GM18870 (cell line): ENCODE measurements around the gene GIMD1.
"Not testable (repeated sequence)": the region's sequence is repeated elsewhere in the genome, so short reads cannot be mapped to it uniquely, and the experiment has no call there.

Source experiments
- ATAC-seq: cut with Tn5 transposase; IDR thresholded peaks from one replicate; pipeline ENCODE4 v1.9.1; 2021; ENCODE audit warnings: moderate library complexity; ENCODE audit not compliant: unreplicated experiment

The GIMD1 gene

GRCh38 chr4:106353786-106354185 is 14.8 kb downstream of the GIMD1 start:
- no peak for ATAC-seq

- no peak for ATAC-seq
Observed at GRCh38 chr4:106351016-106351415, 17.6 kb downstream of the GIMD1 start.

DNA sequence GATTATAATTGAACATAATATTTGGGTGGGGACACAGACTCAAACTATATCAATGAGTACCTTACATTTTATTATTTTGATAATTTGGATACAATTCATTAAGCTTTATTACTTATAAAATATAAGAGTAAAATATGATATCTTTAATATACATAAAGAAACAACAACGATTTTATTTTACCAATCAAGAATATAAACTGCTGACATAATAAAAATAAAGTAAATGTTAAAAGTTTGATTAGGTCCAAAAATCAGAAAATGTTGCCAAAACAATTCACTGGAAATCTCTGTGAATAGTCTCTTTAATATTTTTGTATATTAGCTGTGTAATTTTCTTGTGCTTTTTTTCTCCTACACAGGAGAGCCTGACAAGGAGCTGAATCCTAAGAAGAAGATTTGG is 21.4 kb downstream of the GIMD1 start:
- ATAC-seq = no peak

GRCh38 chr4:106344647-106344970 is 24.0 kb downstream of the GIMD1 start:
- no peak for ATAC-seq

GRCh38 chr4:106343865-106344646 is 24.5 kb downstream of the GIMD1 start:
- ATAC-seq = no peak

- no peak for ATAC-seq
Observed at GRCh38 chr4:106340774-106341173, 27.8 kb downstream of the GIMD1 start.

DNA sequence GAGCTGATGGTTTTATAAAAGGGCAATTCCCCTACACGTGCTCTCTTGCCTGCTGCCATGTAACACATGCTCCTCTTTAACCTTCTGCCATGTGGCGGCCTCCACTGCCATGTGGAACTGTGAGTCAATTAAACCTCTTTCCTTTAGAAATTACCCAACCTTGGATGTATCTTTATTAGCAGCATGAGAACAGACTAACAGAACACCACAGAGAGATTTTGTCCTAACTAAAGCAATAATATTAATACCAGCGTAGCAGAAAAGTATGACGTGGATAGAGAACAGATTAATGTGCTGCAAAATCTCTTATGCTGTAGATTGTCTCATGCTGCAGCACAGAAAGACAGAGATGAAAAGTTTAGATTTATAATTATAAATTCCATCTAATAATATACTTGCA is 29.1 kb downstream of the GIMD1 start:
- no peak for ATAC-seq

- no peak for ATAC-seq
Observed at GRCh38 chr4:106338671-106339070, 29.9 kb downstream of the GIMD1 start.

DNA sequence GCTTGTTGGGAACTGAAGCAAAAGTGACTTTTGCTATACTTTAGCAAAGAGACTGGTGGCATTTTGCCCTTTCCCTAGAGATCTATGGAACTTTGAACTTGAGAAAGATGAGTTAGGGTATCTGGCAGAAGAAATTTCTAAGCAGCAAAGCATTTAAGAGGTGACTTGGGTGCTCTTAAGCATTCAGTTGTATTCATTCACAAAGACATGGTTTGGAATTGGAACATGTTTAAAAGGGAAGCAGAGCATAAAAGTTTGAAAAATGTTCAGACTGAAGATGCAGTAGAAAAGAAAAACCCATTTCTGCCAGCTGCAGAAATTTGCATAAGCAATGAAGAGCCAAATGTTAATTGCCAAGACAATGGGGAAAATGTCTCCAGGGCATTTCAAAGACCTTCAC is 30.7 kb downstream of the GIMD1 start:
- ATAC-seq = no peak

GRCh38 chr4:106336618-106337017 is 32.0 kb downstream of the GIMD1 start:
- ATAC-seq = no peak

- ATAC-seq = no peak
Observed at GRCh38 chr4:106334741-106335470, 33.7 kb downstream of the GIMD1 start.

GRCh38 chr4:106333186-106333585 is 35.4 kb downstream of the GIMD1 start:
- no peak for ATAC-seq

- ATAC-seq = peak; percentile 80
Observed at GRCh38 chr4:106329041-106329618, 39.4 kb downstream of the GIMD1 start.

DNA sequence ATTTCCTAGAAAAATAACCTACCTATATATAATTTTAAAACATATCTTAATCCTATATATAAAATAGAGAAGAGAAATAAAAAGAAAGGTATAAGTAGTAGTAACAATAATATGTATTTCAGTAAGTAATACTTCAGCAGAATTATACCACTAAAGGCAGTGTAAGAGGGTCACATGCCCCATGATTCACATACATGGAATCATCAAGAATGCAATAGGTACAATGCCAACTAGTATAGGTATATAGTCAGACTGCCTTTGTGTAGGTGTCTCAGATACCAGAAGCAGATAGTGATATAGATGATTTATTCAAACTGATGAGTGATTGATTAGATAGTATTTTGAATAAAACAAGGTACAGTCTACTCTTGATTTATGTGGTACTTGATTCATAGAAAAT is 42.8 kb downstream of the GIMD1 start:
- no peak for ATAC-seq

DNA sequence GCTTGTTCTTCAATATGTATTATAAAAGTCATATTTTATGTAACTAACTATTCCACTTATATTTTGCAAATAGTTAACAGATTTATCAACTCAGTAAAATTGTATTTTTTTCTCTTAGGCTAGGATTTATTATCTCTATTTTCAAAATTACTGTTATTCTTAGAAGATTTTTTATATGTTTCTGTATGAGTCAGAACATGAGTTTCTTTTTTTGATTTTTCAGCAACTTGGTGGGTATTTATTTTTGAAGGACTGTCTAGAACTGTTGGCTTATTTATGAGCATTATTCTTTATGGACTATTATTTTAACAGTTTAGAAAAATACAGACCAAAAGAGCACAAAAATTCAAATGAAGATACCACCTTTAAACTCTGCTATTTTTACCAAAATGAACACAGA is 45.5 kb downstream of the GIMD1 start:
- ATAC-seq = no peak

GRCh38 chr4:106321814-106322213 is 46.8 kb downstream of the GIMD1 start:
- not testable (repeated sequence) for ATAC-seq

DNA sequence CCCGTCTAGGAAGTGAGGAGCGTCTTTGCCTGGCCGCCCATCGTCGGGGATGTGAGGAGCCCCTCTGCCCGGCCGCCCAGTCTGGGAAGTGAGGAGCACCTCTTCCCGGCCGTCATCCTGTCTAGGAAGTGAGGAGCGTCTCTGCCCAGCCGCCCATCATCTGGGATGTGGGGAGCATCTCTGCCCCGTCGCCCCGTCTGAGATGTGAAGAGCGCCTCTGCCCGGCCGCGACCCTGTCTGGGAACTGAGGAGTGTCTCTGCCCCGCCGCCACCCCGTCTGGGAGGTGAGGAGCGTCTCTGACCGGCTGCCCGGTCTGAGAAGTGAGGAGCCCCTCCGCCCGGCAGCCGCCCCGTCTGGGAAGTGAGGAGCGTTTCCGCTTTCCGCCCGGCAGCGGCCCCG is 47.4 kb downstream of the GIMD1 start:
- ATAC-seq = not testable (repeated sequence)

DNA sequence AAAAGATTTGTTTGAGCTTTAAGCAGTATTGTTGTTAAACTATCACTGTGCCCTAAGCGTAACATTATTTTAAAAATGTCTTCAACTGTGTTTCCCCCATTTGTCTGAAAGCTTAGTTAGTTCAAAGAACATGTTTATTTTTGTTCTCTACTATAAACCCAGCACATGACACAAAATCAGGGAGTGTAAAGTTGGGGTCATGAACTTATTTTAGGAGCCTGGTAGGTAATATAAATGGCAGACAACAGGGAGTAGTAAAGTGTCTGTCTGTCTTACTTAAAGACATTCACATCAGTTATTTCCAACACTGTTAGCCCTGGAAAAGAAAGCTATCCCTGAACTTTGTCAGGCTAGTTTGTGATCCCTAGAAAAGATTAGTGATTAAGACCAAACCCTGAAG is 48.3 kb downstream of the GIMD1 start:
- ATAC-seq = no peak

DNA sequence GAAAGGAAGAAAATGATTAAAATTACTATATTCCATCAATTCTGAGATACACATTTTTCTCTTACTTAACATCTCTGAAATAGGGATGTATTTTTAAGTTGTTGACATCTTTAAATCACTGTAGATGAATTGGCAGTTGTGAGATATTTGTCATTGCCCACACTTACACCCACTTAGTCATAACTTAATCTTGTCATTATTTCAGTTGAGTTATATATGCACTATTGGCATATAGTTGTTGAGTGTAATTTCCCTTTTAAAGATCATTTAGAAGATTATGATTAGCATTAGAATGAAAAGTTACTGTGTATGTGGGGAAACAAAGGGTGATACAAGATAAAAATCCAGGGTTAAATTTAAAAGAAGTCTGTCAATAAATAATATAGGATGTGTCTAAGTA is 50.1 kb downstream of the GIMD1 start:
- no peak for ATAC-seq

DNA sequence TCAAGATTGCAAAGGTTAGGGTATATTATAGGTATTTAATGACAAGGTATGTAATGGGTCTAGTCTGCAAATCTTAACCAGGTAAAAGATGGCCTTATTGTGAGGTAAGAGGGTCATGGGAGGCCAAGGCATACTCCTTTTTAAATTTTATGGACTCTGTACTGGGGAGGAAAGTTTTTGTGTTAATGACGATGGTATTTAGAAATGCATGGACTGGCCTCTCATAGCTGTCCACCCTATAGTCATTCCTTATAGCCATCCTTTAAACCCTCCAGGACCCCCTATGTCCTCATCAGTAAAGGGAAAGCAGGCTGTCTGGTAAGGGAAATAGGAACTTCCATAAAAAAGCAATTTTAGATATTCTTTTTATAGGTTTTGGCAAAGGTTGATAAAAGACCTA is 50.8 kb downstream of the GIMD1 start:
- no peak for ATAC-seq

DNA sequence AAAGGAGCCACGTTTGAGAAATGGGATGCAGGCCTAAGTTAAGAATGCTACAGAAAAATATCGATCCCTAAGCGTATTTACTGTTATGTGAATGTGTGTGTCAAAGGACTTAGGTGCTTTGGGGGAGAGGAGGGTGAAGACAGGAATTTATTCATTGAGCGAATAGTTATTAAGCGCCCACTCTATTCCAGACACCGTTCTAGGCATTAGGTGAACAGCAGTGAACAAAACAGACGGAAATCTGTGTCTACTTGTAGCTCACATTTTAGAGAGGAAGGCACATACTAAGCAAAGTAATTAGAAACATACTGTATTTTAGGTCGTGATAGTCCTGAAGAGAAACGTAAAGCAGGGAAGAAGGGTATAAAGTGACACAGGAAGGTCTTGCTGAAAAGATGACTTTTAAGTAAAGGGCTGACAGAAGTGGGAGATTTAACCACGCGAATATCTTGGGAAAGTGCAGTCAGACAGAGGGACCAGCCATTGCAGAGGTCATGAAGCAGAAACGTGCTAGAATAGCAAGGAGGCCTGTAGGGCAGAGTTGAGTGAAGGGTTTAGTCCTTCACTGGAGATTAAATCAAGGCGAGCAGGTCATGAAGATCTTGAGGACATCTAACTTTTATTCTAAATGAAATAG is 51.7 kb downstream of the GIMD1 start:
- ATAC-seq = peak; percentile 3
